Calu3 (cell line): ENCODE results near the gene NAV2. TPM values are rescaled to one million over a fixed set of nuclear protein-coding genes. Genes with fewer than 3 reads are reported as not detected.

Experiments
- BruUV-seq: library from RNA; stranded (reverse); fragments of 400-500 nt; replicated peaks from 2 replicates; lab custom pipeline; 2021; lab: Mats Ljungman, UMichigan
- CTCF ChIA-PET: fragments of 300-600 bp; sonication (Branson Sonifier 250); formaldehyde crosslinking; loops from one replicate; lab custom pipeline; 2022; ENCODE audit warnings: antibody characterized with exemption; lab: Charles Lee
- DNase-seq: peaks from one replicate; pipeline ENCODE4 v3.0.0; 2022
- H3K27ac Mint-ChIP-seq: one replicate; pipeline ENCODE4 v1.8.0; 2022; ENCODE audit warnings: mixed read lengths; ENCODE audit not compliant: unreplicated experiment
- H3K27me3 Mint-ChIP-seq: one replicate; pipeline ENCODE4 v1.8.0; 2022; ENCODE audit warnings: mixed read lengths; ENCODE audit not compliant: unreplicated experiment
- H3K36me3 Mint-ChIP-seq: one replicate; pipeline ENCODE4 v1.8.0; 2022; ENCODE audit warnings: mild to moderate bottlenecking, moderate library complexity, mixed read lengths; ENCODE audit not compliant: insufficient read depth, unreplicated experiment
- H3K4me1 Mint-ChIP-seq: one replicate; pipeline ENCODE4 v1.8.0; 2022; ENCODE audit warnings: mild to moderate bottlenecking, low read depth, mixed read lengths; ENCODE audit not compliant: unreplicated experiment
- H3K4me3 Mint-ChIP-seq: one replicate; pipeline ENCODE4 v1.8.0; 2022; ENCODE audit warnings: mild to moderate bottlenecking, low read depth, moderate library complexity, mixed read lengths; ENCODE audit not compliant: unreplicated experiment
- H3K9me3 Mint-ChIP-seq: one replicate; pipeline ENCODE4 v1.8.0; 2022; ENCODE audit warnings: low read depth, mixed read lengths; ENCODE audit not compliant: unreplicated experiment
- CTCF ChIP-seq: fragments of 200-600 bp; IDR thresholded peaks from one replicate; pipeline ENCODE4 v1.8.0; 2022; ENCODE audit warnings: antibody characterized with exemption; ENCODE audit not compliant: unreplicated experiment
- intact Hi-C: fragments of 100-400 bp; cut with micrococcal nuclease; formaldehyde crosslinking; loops from one replicate; pipeline ENCODE4 v1.10.0; 2022; ENCODE audit not compliant: unreplicated experiment
- total RNA-seq: library from RNA; stranded (reverse); gene quantifications from 2 replicates; pipeline ENCODE4 v1.2.3, GENCODE V29; 2022

Gene NAV2
- total RNA-seq, 1 experiment from 2014 or later, result 21.4 TPM

DNA sequence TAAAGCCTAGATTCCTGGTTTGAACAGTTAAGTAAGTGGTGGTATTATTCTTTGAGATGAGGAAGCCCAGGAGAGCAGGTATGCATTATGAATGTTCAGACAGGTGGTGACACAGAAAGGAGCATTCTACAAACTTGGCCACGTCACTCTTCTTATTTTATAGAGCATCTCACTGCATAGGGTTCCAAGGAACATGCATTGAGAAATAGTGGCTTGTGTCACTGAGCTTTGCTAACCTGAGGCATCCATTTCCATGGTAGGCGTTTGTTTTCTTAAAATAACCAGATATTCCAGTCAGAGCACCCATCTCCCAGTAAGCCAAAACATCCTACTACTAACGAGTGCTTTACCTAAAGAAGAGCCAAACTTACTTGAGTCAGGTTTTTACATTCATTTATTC is 169.7 kb downstream of the NAV2 start:
- Mint-ChIP-seq H3K4me3 (no peak overlapping the region), H3K9me3 (no peaks in the 10 kb centered on the region), H3K27ac (no peak overlapping the region), H3K4me1 (no peaks in the 10 kb centered on the region), H3K36me3 (no peaks in the 10 kb centered on the region), H3K27me3 (no peaks in the 10 kb centered on the region)
- TF ChIP-seq CTCF, result no peak
- BruUV-seq, result no TSS peak
- CTCF ChIA-PET, result interaction anchor here (0.7 kb wide), 1 partner anchor 21 kb away, joined by 3 read pairs; no protein-coding TSS in a partner anchor
- intact Hi-C loops, result no loop called here
- DNase-seq, result no peak

GRCh38 chr11:19886498-19886897 is 173.9 kb downstream of the NAV2 start:
- no peaks in the 10 kb centered on the region for H3K9me3 Mint-ChIP-seq
- no TSS peak for BruUV-seq
- no peaks in the 10 kb centered on the region for H3K36me3 Mint-ChIP-seq
- no peak for DNase-seq
- intact Hi-C loops, result no loop called here
- H3K27ac Mint-ChIP-seq, result no peak overlapping the region
- no peaks in the 10 kb centered on the region for H3K27me3 Mint-ChIP-seq
- CTCF ChIA-PET, result no interaction called here
- no peak for TF ChIP-seq CTCF
- H3K4me1 Mint-ChIP-seq, result peaks cover 11% of the 10 kb centered on the region
- H3K4me3 Mint-ChIP-seq, result no peak overlapping the region

DNA sequence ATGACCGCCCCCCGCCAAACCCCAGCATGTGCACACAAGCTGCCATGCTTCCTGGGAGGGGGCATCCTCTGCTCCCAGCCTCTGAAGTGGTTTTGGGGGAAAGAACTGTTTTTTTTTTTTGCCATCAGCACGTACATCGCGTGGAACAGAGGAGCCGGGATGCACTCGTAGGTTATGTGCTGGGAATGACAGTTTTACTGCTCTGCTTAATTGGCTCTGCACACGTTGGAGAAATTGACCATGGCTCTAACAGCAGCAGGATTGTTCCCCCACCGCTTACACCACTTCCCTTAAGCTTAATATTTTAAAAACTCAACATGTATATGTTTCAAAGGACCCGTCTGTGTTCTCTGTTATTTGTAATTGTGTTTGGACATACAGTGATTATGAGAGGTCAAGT is 175.2 kb downstream of the NAV2 start:
- BruUV-seq, result no TSS peak
- H3K27me3 Mint-ChIP-seq, result no peaks in the 10 kb centered on the region
- intact Hi-C loops, result no loop called here
- no peak overlapping the region for H3K27ac Mint-ChIP-seq
- TF ChIP-seq CTCF, result no peak
- CTCF ChIA-PET, result interaction anchor here (0.7 kb wide), 1 partner anchor 609 kb away, joined by 4 read pairs; no protein-coding TSS in a partner anchor
- H3K4me1 Mint-ChIP-seq, result peaks cover 11% of the 10 kb centered on the region
- no peaks in the 10 kb centered on the region for H3K9me3 Mint-ChIP-seq
- no peak for DNase-seq
- H3K36me3 Mint-ChIP-seq, result no peaks in the 10 kb centered on the region
- H3K4me3 Mint-ChIP-seq, result no peak overlapping the region

GRCh38 chr11:19889531-19889930 is 176.9 kb downstream of the NAV2 start:
- Mint-ChIP-seq H3K27ac (no peak overlapping the region), H3K4me1 (peaks cover 11% of the 10 kb centered on the region), H3K9me3 (no peaks in the 10 kb centered on the region), H3K36me3 (no peaks in the 10 kb centered on the region), H3K27me3 (no peaks in the 10 kb centered on the region), H3K4me3 (no peak overlapping the region)
- DNase-seq, result no peak
- BruUV-seq, result no TSS peak
- intact Hi-C loops, result no loop called here
- TF ChIP-seq CTCF, result no peak
- CTCF ChIA-PET, result no interaction called here
